Skeletal muscle tissue (tissue), 4 donors: ENCODE data around the gene PCDH12. TPM values are rescaled to one million over a fixed set of nuclear protein-coding genes. Genes with fewer than 3 reads are reported as not detected.

Source experiments
- H3K27ac ChIP-seq: one replicate; pipeline ENCODE4 v1.7.0; 2013; ENCODE audit warnings: mild to moderate bottlenecking, low read depth, low read length, inconsistent platforms
- H3K27me3 ChIP-seq, 3 donors: one replicate each; pipeline ENCODE4 v1.7.0; 2013; ENCODE audit warnings: low read length in 3 of 3; ENCODE audit not compliant: control insufficient read depth in 3 of 3, insufficient read depth in 3 of 3
- H3K36me3 ChIP-seq, 3 donors: one replicate each; pipeline ENCODE4 v1.7.0; 2013; ENCODE audit warnings: low read length in 3 of 3; ENCODE audit not compliant: control insufficient read depth in 3 of 3, insufficient read depth in 3 of 3
- H3K4me1 ChIP-seq, 3 donors: one replicate each; pipeline ENCODE4 v1.7.0; 2013; ENCODE audit warnings: low read length in 3 of 3, mild to moderate bottlenecking in 3 of 3; ENCODE audit not compliant: control insufficient read depth in 3 of 3, insufficient read depth in 3 of 3
- H3K4me3 ChIP-seq, 3 donors: one replicate each; pipeline ENCODE4 v1.7.0; 2013; ENCODE audit warnings: low read length in 3 of 3
- H3K9ac ChIP-seq, 3 donors: one replicate each; pipeline ENCODE4 v1.7.0; 2013; ENCODE audit warnings: low read length in 3 of 3, mild to moderate bottlenecking in 3 of 3, moderate library complexity in 2 of 3, low read depth in 1 of 3
- H3K9me3 ChIP-seq, 3 donors: one replicate each; pipeline ENCODE4 v1.7.0; 2013; ENCODE audit warnings: low read length in 3 of 3; ENCODE audit not compliant: control insufficient read depth in 3 of 3
- total RNA-seq: library from RNA; depleted of rRNA; stranded (reverse); fragments of >200 nt; gene quantifications from one replicate; pipeline ENCODE4 v1.2.3, GENCODE V29; 2014
- donor health status: Osteomylitis.

The PCDH12 gene
- total RNA-seq: 12.0 TPM

DNA sequence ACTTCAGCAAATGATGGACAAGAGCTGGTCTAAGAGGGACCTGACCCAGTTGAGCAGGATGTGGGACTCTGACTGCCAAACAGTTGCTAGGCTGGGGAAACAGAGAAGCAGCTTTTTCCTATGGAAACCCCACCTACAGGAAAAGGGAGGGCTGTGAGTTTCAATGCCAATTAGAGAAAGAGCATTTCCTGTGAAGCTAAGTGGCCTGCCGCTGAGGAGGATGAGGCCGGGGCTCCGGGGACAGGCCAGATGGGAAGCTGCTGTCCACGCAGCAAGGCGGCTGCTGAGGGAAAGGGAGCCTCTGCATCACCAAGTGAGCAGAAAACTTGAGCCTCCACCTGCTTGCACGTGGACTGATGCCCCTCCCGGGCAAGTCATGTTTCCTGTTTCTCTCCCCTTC is at the start of gene PCDH12:
Gene PCDH12, minus strand, starts transcription at position 90 of the 400 bp plus-strand sequence. CDS start 351 bp downstream, outside the sequence.
- Histone ChIP-seq H3K27ac (peak within 1 kb of the TSS; percentile 62), H3K9ac (peak within 1 kb of the TSS; percentile 15 to 29 (median 25)), H3K9me3 (no peaks in the 10 kb centered on the region), H3K27me3 (no peaks in the 10 kb centered on the region), H3K36me3 (no peaks in the 10 kb centered on the region), H3K4me1 (peaks cover 18 to 39% (median 30%) of the 10 kb centered on the region in 3 donors), H3K4me3 (peak within 1 kb of the TSS; percentile 37 to 56 (median 55))

- Histone ChIP-seq H3K4me1 (peaks cover 4 to 7% (median 4%) of the 10 kb centered on the region in 3 donors), H3K27me3 (no peaks in the 10 kb centered on the region), H3K36me3 (peaks cover 38 to 60% (median 57%) of the 10 kb centered on the region in 3 donors), H3K9ac (no peak overlapping the region), H3K9me3 (no peaks in the 10 kb centered on the region), H3K27ac (no peak overlapping the region), H3K4me3 (no peak overlapping the region)
Measured at GRCh38 chr5:142007237-142007544, 49.2 kb upstream of the PCDH12 start.

- peaks cover 0 to 1% (median 0%) of the 10 kb centered on the region in 3 donors for H3K4me1 ChIP-seq
- H3K9ac ChIP-seq: no peak overlapping the region
- no peak overlapping the region for H3K4me3 ChIP-seq
- H3K9me3 ChIP-seq: no peaks in the 10 kb centered on the region
- H3K36me3 ChIP-seq: peaks cover 36 to 63% (median 61%) of the 10 kb centered on the region in 3 donors
- no peaks in the 10 kb centered on the region for H3K27me3 ChIP-seq
- no peak overlapping the region for H3K27ac ChIP-seq
Measured at GRCh38 chr5:142006363-142007236, 48.6 kb upstream of the PCDH12 start.

DNA sequence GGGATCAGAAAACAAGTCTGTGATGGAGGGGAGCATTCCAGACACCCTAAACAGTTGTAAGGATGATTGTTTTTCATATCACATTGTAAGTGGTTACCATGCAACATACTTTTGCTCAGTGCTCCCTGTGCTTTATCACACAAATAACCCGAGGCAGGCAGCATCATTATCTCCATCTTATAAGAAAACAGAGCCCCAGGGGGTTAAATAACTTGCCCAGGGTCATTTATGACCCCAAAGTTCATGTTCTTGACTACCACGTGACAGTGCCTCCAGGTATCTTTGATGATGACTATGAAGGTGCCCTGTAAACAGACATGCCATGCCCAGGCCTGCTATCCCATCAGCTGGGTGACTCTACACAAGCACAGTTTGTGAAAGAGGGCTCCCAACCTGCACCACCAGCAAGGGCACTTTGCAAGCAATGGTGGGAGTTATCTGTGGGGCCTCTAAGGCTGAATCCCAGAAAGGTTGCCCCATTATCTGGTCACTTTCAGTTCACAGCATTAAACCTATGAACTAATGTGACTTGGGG is 45.3 kb upstream of the PCDH12 start:
- peaks cover 44 to 72% (median 59%) of the 10 kb centered on the region in 3 donors for H3K36me3 ChIP-seq
- no peak overlapping the region for H3K9ac ChIP-seq
- H3K27me3 ChIP-seq: no peaks in the 10 kb centered on the region
- H3K9me3 ChIP-seq: no peaks in the 10 kb centered on the region
- H3K4me1 ChIP-seq: no peaks in the 10 kb centered on the region
- no peak overlapping the region for H3K27ac ChIP-seq
- H3K4me3 ChIP-seq: no peak overlapping the region

DNA sequence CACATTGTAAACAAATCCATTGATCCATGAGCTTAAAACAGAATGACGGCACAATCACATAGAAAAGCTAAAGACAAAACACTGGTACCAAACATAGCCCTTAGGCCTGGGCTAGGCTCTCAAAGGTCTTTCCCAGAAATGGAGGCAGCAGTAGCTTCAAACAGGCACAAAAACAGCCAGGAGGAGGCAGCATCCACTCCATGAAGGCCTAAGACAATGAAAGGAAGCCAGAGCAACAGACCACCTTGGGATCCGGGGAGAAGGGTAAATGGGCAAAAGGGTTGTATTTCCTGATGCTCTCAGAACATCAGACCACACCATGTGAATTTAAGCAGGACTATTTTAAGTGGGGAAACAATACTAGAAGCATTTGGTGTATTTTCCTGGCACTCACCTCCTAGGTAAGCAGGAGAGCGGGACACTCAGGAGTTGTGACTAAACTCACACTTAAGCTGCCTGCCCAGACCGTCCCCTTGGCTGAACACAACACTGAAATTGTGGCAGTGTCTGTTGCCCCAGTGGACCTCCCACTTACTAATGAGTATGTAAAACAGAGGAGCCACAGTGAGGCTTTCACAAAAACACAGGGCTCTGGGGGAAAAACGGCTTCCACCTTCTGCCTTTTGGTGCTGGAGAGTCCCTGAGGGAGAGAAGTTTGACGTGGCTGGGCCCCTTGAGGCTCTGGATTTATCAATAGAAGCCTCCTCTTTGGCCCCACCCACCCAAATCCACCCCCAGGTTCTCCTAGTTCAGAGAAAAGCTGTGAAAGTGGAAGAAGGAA is 42.9 kb upstream of the PCDH12 start:
- no peaks in the 10 kb centered on the region for H3K4me1 ChIP-seq
- no peaks in the 10 kb centered on the region for H3K9me3 ChIP-seq
- H3K4me3 ChIP-seq: no peak overlapping the region
- no peak overlapping the region for H3K27ac ChIP-seq
- H3K36me3 ChIP-seq: peaks cover 35 to 59% (median 35%) of the 10 kb centered on the region in 3 donors
- no peaks in the 10 kb centered on the region for H3K27me3 ChIP-seq
- H3K9ac ChIP-seq: no peak overlapping the region

DNA sequence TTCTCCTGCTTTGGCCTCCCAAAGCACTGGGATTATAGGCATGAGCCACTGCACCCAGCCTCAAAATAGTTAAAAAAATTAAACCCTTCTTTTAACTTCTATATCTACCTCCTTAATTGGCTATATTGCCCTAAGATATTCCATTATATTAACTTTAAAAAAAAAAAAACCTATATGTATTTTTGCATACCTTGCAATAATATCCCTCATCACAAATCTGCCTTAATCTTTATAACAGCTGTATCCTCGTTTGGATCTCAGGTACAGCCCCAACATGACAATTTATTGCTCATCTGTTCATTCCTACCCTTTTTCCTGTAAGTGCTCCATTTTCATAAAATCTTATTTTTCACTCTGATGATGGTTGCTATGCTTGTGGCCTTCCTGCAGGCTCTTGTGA is 42.2 kb upstream of the PCDH12 start:
- H3K4me1 ChIP-seq: no peaks in the 10 kb centered on the region
- no peaks in the 10 kb centered on the region for H3K27me3 ChIP-seq
- H3K27ac ChIP-seq: no peak overlapping the region
- no peak overlapping the region for H3K9ac ChIP-seq
- H3K36me3 ChIP-seq: peaks cover 29 to 52% (median 30%) of the 10 kb centered on the region in 3 donors
- H3K4me3 ChIP-seq: no peak overlapping the region
- H3K9me3 ChIP-seq: no peaks in the 10 kb centered on the region

GRCh38 chr5:141997358-141997960 is 39.5 kb upstream of the PCDH12 start:
- Histone ChIP-seq H3K4me1 (peaks cover 0 to 5% (median 3%) of the 10 kb centered on the region in 3 donors), H3K27ac (no peak overlapping the region), H3K36me3 (peaks cover 18 to 29% (median 19%) of the 10 kb centered on the region in 3 donors), H3K4me3 (no peak overlapping the region), H3K27me3 (no peaks in the 10 kb centered on the region), H3K9ac (no peak overlapping the region), H3K9me3 (no peaks in the 10 kb centered on the region)

- Histone ChIP-seq H3K9me3 (no peaks in the 10 kb centered on the region), H3K4me3 (no peak overlapping the region), H3K36me3 (peaks cover 11 to 20% (median 12%) of the 10 kb centered on the region in 3 donors), H3K9ac (no peak overlapping the region), H3K4me1 (peaks cover 0 to 5% (median 3%) of the 10 kb centered on the region in 3 donors), H3K27ac (no peak overlapping the region), H3K27me3 (no peaks in the 10 kb centered on the region)
Measured at GRCh38 chr5:141995656-141996055, 37.7 kb upstream of the PCDH12 start.

DNA sequence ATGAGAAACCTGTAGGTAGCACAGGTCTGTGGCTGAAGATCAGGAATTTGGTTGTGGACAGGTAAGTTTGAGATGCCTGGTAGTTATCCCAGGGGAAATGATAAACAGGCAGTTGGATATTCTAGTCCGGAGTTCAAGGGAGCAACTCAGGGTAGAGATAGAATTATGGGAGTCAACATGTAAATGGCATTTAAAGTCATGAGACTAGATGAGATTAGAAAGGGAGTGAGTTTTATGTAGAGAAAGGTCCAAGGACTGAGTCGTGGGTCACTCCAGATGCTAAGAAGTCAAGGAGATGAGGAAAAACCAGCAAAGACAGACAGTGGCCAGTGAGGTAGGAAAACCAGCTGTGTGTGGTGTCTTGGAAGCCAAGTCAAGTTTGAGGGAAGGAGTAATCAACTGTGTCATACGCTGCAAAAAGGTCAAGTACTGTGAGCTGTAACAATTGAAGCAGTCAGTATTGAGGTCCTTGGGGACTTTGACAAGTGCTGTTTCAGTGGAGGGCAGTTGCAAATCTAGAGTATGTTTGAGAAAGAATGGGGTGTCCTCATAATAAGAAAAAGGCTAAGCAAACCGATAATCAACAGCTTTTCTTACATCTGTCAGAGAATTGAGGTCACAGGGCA is 36.6 kb upstream of the PCDH12 start:
- Histone ChIP-seq H3K9me3 (no peaks in the 10 kb centered on the region), H3K27ac (no peak overlapping the region), H3K27me3 (no peaks in the 10 kb centered on the region), H3K4me3 (no peak overlapping the region), H3K9ac (no peak overlapping the region), H3K36me3 (peaks cover 10 to 19% (median 10%) of the 10 kb centered on the region in 3 donors), H3K4me1 (peaks cover 0 to 5% (median 3%) of the 10 kb centered on the region in 3 donors)
